HEK293T (cell line): ENCODE measurements around the gene HDAC3.

Source experiments
- CTCF ChIA-PET: fragments of 350-600 bp; formaldehyde crosslinking; extraction: SDS; loops from one replicate; lab custom pipeline; 2021; ENCODE audit warnings: antibody characterized with exemption, inconsistent platforms; lab: Yijun Ruan, JAX
- POLR2A ChIA-PET: fragments of 350-600 bp; formaldehyde crosslinking; extraction: SDS; loops from one replicate; lab custom pipeline; 2020; ENCODE audit warnings: antibody characterized with exemption, inconsistent platforms; lab: Yijun Ruan, JAX
- DNase-seq: peaks from one replicate; pipeline ENCODE4 v3.0.0; 2012; ENCODE audit warnings: mixed read lengths; ENCODE audit errors: extremely low spot score
- ARNT ChIP-seq: fragments of 450-650 bp; IDR thresholded peaks from 2 replicates; pipeline ENCODE4 v1.6.1; 2017; ENCODE audit warnings: mild to moderate bottlenecking
- BHLHE40 ChIP-seq: fragments of 450-650 bp; IDR thresholded peaks from 2 replicates; pipeline ENCODE4 v1.6.1; 2016; ENCODE audit warnings: mild to moderate bottlenecking, moderate library complexity, borderline replicate concordance
- CTBP1 ChIP-seq: fragments of 450-650 bp; IDR thresholded peaks from 2 replicates; pipeline ENCODE4 v1.6.1; 2016; ENCODE audit warnings: borderline replicate concordance
- ELF4 ChIP-seq: fragments of 450-650 bp; IDR thresholded peaks from 2 replicates; pipeline ENCODE4 v1.6.1; 2017; ENCODE audit warnings: antibody characterized with exemption
- FOXA1 ChIP-seq: fragments of 450-650 bp; IDR thresholded peaks from 2 replicates; pipeline ENCODE4 v1.6.1; 2016; ENCODE audit warnings: mild to moderate bottlenecking
- FOXK2 ChIP-seq: fragments of 450-650 bp; IDR thresholded peaks from 2 replicates; pipeline ENCODE4 v1.6.1; 2016; ENCODE audit warnings: mild to moderate bottlenecking
- FOXM1 ChIP-seq: fragments of 450-650 bp; IDR thresholded peaks from 2 replicates; pipeline ENCODE4 v1.6.1; 2017; ENCODE audit warnings: mild to moderate bottlenecking, borderline replicate concordance
- HDGF ChIP-seq: fragments of 450-650 bp; IDR thresholded peaks from 2 replicates; pipeline ENCODE4 v1.6.1; 2017; ENCODE audit warnings: antibody characterized with exemption, borderline replicate concordance
- L3MBTL2 ChIP-seq: fragments of 450-650 bp; conservative IDR thresholded peaks from 2 replicates; pipeline ENCODE4 v1.6.1; 2016; ENCODE audit warnings: mild to moderate bottlenecking
- LEF1 ChIP-seq: fragments of 450-650 bp; IDR thresholded peaks from 2 replicates; pipeline ENCODE4 v1.6.1; 2017; ENCODE audit warnings: mild to moderate bottlenecking, borderline replicate concordance
- NFRKB ChIP-seq: fragments of 450-650 bp; IDR thresholded peaks from 2 replicates; pipeline ENCODE4 v1.6.1; 2016; ENCODE audit warnings: mild to moderate bottlenecking, moderate library complexity
- SP1 ChIP-seq: fragments of 450-650 bp; IDR thresholded peaks from 2 replicates; pipeline ENCODE4 v1.6.1; 2017
- SUZ12 ChIP-seq: fragments of 450-650 bp; IDR thresholded peaks from 2 replicates; pipeline ENCODE4 v1.6.1; 2016; ENCODE audit warnings: mild to moderate bottlenecking
- TARDBP ChIP-seq: fragments of 450-650 bp; IDR thresholded peaks from 2 replicates; pipeline ENCODE4 v1.6.1; 2016
- ZNF384 ChIP-seq: fragments of 450-650 bp; IDR thresholded peaks from 2 replicates; pipeline ENCODE4 v1.6.1; 2016
- TF ChIP-seq, protein P1 (sequence below): fragments of 450-650 bp; IDR thresholded peaks from 2 replicates; pipeline ENCODE4 v1.6.1; 2016

HDAC3 gene

DNA sequence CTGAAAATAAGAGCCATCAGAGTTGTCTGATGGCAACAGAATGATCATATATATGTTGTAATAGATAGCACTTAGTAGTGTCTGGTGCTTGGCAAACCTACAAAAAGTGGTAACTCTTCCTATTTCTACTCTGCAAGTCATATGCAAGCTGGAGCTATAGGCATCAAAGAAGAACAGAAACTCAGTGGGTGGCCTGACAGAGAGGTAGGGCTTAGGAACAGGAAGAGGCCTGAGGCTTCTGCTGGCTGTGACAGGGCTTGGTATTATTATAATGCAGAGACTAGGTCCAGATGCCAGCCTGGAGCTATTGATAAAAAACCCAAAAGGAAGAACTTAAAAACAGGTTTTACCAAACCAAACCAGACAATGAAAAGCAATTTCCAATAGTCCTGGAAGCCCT is 13.5 kb downstream of the HDAC3 start:
- POLR2A ChIA-PET, result interaction anchor here (3.3 kb wide), 1 partner anchor 13 kb away, joined by 18 read pairs; the partner anchor contains the start of genes HDAC3 and RELL2
- no peak for DNase-seq
- no peak for TF ChIP-seq CTBP1
- no peak for TF ChIP-seq FOXM1
- TF ChIP-seq NFRKB, result no peak
- TF ChIP-seq, protein P1, sequence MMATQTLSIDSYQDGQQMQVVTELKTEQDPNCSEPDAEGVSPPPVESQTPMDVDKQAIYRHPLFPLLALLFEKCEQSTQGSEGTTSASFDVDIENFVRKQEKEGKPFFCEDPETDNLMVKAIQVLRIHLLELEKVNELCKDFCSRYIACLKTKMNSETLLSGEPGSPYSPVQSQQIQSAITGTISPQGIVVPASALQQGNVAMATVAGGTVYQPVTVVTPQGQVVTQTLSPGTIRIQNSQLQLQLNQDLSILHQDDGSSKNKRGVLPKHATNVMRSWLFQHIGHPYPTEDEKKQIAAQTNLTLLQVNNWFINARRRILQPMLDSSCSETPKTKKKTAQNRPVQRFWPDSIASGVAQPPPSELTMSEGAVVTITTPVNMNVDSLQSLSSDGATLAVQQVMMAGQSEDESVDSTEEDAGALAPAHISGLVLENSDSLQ, result no peak
- TF ChIP-seq L3MBTL2, result no peak
- no peak for TF ChIP-seq ELF4
- TF ChIP-seq FOXK2, result no peak
- TF ChIP-seq FOXA1, result no peak
- TF ChIP-seq LEF1, result no peak
- TF ChIP-seq SP1, result no peak
- TF ChIP-seq SUZ12, result no peak
- TF ChIP-seq BHLHE40, result no peak
- CTCF ChIA-PET, result interaction anchor here (1.2 kb wide), 1 partner anchor 31 kb away, joined by 4 read pairs; no protein-coding TSS in a partner anchor

DNA sequence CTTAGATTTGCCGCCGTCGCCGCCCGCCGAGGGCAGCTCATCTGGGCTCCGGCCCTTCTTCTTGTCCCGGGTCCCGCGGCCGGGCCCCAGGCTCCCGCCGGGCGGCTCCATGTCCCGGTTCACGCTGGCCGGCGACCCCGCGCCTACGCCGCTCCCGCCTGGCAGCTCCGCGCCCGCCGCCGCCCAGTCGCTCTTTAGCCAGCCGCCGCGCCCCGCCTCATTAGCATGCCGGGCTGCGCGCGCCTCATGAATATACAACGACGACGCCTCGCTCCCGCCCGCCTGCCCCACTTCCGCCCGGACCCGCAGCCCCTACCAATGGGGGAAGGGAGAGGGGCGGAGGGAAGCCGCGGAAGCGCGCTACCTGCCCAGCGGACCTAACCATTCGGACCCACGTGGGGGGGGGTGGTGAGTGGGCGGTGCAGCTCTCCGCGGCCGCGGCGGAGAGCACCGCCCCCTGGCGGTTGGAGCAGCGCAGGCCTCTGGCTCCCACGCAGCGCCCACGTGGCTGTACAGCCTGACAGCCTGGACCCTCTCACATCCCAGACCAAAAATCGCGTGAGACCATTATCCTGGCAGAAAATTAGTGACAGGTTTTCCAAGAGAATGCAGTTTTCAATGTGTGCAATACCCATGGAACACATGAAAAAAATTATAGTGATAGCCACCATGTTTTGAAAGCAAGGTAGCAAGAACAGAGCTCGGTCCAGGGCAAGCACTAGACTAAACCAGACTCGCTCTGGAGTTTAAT is 17.7 kb downstream of the HDAC3 start, which contains the start of gene DIAPH1:
DIAPH1 (minus strand) TSS at position 197 of the 751 bp plus-strand sequence; CDS start at position 111, 86 bp downstream.
- CTCF ChIA-PET, result interaction anchor here (0.6 to 6.2 kb wide), 13 partner anchors 9 to 350 kb away, joined by 3 to 101 read pairs (median 3); partner anchors contain the start of genes HDAC3, RELL2 and RNF14
- TF ChIP-seq ARNT (peak; percentile 32; the same call in 1 of the 2 replicates), FOXK2 (no peak), TARDBP (peak; percentile 77), HDGF (0 out of 2 replicates have a peak, but pooled peaks have one; percentile 58), L3MBTL2 (peak; percentile 61), SUZ12 (no peak), ELF4 (peak; percentile 63)
- TF ChIP-seq, protein P1, result no peak
- POLR2A ChIA-PET, result interaction anchor here (0.9 to 5.6 kb wide), 7 partner anchors 12 to 44 kb away, joined by 3 to 61 read pairs (median 11); partner anchors contain the start of genes HDAC3 and RELL2
- peak; percentile 94 for DNase-seq

DNA sequence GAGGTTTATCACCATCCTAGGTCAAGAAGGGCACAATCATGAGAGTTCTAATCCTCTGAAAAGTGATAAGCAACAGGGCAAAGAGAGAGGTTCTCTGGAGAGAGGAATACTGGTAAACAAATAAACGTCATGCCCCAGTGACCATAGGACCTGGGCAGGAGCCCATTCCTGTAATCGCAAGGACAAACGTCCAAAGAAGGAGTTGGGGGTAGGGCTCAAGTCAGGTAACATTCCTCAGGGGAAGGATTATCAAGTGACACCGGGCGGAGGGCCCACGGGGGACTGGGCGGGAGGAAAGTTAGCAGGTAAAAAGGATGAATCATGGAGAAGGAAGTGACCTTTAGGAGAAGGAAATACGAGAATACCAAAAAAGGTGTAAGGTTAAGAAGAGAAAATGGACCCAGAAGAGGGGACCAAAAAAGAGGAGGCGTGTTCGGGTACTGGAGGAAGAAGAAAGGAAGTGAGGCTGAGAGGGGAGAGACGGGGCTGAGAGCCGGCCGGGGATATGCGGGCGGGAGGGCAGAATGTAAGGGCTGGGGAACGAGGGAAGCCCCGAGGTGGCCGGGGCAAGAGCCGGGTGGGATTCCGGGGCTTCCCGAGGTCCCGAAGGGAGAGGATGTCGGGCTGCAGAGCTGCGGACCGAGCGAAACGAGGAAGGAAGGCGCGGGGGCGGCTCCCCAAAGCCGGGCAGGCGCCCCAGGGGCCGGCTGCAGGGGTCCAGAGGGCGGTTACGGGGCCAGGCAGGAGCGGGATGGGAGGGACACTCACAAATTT is 18.4 kb downstream of the HDAC3 start:
- peak; percentile 46 for DNase-seq
- TF ChIP-seq SP1, result no peak
- TF ChIP-seq CTBP1, result 0 out of 2 replicates have a peak, but pooled peaks have one; percentile 15
- CTCF ChIA-PET, result interaction anchor here (0.6 to 6.2 kb wide), 11 partner anchors 9 to 351 kb away, joined by 3 to 101 read pairs (median 4); partner anchors contain the start of genes HDAC3, RELL2 and RNF14
- POLR2A ChIA-PET, result interaction anchor here (0.9 to 5.6 kb wide), 11 partner anchors 10 to 43 kb away, joined by 3 to 61 read pairs (median 4); partner anchors contain the start of genes HDAC3 and RELL2

DNA sequence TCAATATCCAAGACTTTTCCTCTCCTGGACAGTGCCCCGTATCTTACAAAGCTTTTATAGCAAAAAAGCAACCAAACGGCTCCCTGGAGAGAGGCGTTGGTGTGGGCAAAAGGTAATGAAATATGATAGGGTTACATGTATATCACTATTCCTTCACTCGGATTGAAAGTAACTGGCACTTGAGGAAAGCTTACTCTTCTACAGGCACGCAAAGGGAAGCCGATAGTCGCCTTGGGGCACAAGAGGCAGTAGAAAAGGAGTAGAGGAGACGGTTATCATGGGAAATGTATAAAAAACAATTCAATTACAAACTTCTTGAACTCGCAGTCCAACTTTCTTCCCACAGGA is 19.0 kb downstream of the HDAC3 start:
- POLR2A ChIA-PET, result interaction anchor here (0.9 to 5.6 kb wide), 6 partner anchors 9 to 24 kb away, joined by 3 to 61 read pairs (median 4); partner anchors contain the start of genes HDAC3 and RELL2

DNA sequence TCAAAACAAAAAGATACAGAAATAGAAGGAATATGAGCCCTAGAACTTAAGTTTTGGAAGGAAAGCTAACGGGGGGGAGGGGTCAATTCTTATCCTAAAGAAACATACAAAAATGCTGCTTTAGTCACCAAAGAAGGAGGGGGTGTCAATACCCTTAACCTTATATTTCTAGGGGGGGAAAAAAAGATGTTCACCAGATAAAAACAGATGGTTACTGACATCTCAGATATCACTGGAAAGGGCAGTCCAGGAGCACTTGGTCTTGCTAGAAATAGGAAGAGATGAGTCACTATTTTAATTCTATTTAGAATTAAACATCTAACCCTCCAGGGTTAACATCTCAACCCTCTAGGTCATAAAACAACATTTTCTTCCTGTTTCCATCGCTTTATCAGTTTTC is 19.5 kb downstream of the HDAC3 start:
- TF ChIP-seq LEF1 (no peak), ZNF384 (no peak), BHLHE40 (no peak), FOXM1 (no peak), NFRKB (no peak), ARNT (no peak), ELF4 (no peak), TARDBP (no peak), SP1 (no peak), SUZ12 (no peak), FOXK2 (no peak), FOXA1 (no peak), HDGF (no peak), CTBP1 (no peak), L3MBTL2 (no peak)
- TF ChIP-seq, protein P1, result no peak
- DNase-seq, result no peak
- ChIA-PET POLR2A (interaction anchor here (0.9 to 5.6 kb wide), 6 partner anchors 9 to 24 kb away, joined by 3 to 61 read pairs (median 4); partner anchors contain the start of genes HDAC3 and RELL2), CTCF (interaction anchor here (0.6 to 6.2 kb wide), 7 partner anchors 11 to 394 kb away, joined by 3 to 98 read pairs (median 4); partner anchors contain the start of genes HDAC3, PCDHB14 and RELL2)

More for the DNA sequence above, 19.0 kb downstream of the HDAC3 start:
- DNase-seq, result peak; percentile 21
- TF ChIP-seq BHLHE40 (no peak), FOXA1 (no peak), FOXM1 (no peak), ARNT (peak; percentile 86), LEF1 (no peak), CTBP1 (no peak)
- TF ChIP-seq, protein P1, result peak; percentile 56
- CTCF ChIA-PET, result interaction anchor here (0.6 to 6.2 kb wide), 7 partner anchors 11 to 395 kb away, joined by 3 to 98 read pairs (median 4); partner anchors contain the start of genes HDAC3, PCDHB14 and RELL2
